ENCODE data around the gene VRTN.

VRTN gene

GRCh38 chr14:74364271-74364880 lies 16.1 kb downstream of the VRTN start:
- H3K4me3 ChIP-seq (ENCODE audit: low read depth, low read length) = no peak overlapping the region
- TF ChIP-seq MAX (IDR thresholded peaks at IDR 0.05; ENCODE audit: low read depth, low read length) (no peak), POLR2A (IDR thresholded peaks at IDR 0.05; ENCODE audit: extremely low read depth, insufficient read length) (no peak), MYC (IDR thresholded peaks at IDR 0.05; ENCODE audit: low read depth, low read length) (no peak), CTCF (IDR thresholded peaks at IDR 0.05; ENCODE audit: low read depth, low read length) (no peak)
- no peak for DNase-seq (ENCODE audit: low read depth)

GRCh38 chr14:74368026-74368425 lies 19.8 kb downstream of the VRTN start:
- no peak for DNase-seq (ENCODE audit: low read depth)
- no peak overlapping the region for H3K4me3 ChIP-seq (ENCODE audit: low read depth, low read length)
- TF ChIP-seq CTCF (IDR thresholded peaks at IDR 0.05; ENCODE audit: low read depth, low read length) (no peak), MAX (IDR thresholded peaks at IDR 0.05; ENCODE audit: low read depth, low read length) (no peak), MYC (IDR thresholded peaks at IDR 0.05; ENCODE audit: low read depth, low read length) (no peak), POLR2A (IDR thresholded peaks at IDR 0.05; ENCODE audit: extremely low read depth, insufficient read length) (no peak)

- TF ChIP-seq CTCF (IDR thresholded peaks at IDR 0.05; ENCODE audit: low read depth, low read length) (no peak), POLR2A (IDR thresholded peaks at IDR 0.05; ENCODE audit: extremely low read depth, insufficient read length) (no peak), MAX (IDR thresholded peaks at IDR 0.05; ENCODE audit: low read depth, low read length) (no peak), MYC (IDR thresholded peaks at IDR 0.05; ENCODE audit: low read depth, low read length) (no peak)
- no peak overlapping the region for H3K4me3 ChIP-seq (ENCODE audit: low read depth, low read length)
These were observed 20.2 kb downstream of the VRTN start for GRCh38 chr14:74368441-74368840.

GRCh38 chr14:74377976-74378690 lies 29.9 kb downstream of the VRTN start:
- DNase-seq (ENCODE audit: low read depth) = no peak

More at GRCh38 chr14:74368441-74368840, 20.2 kb downstream of the VRTN start:
- no peak for DNase-seq (ENCODE audit: low read depth)

GRCh38 chr14:74380172-74380571 lies 31.9 kb downstream of the VRTN start:
- TF ChIP-seq CTCF (IDR thresholded peaks at IDR 0.05; ENCODE audit: low read depth, low read length) (no peak), POLR2A (IDR thresholded peaks at IDR 0.05; ENCODE audit: extremely low read depth, insufficient read length) (no peak), MYC (IDR thresholded peaks at IDR 0.05; ENCODE audit: low read depth, low read length) (no peak), MAX (IDR thresholded peaks at IDR 0.05; ENCODE audit: low read depth, low read length) (no peak)
- no peak overlapping the region for H3K4me3 ChIP-seq (ENCODE audit: low read depth, low read length)
- DNase-seq (ENCODE audit: low read depth) = no peak

More at GRCh38 chr14:74377976-74378690, 29.9 kb downstream of the VRTN start:
- no peak for TF ChIP-seq MYC (IDR thresholded peaks at IDR 0.05; ENCODE audit: low read depth, low read length)
- TF ChIP-seq MAX (IDR thresholded peaks at IDR 0.05; ENCODE audit: low read depth, low read length) = no peak
- no peak for TF ChIP-seq CTCF (IDR thresholded peaks at IDR 0.05; ENCODE audit: low read depth, low read length)
- no peak for TF ChIP-seq POLR2A (IDR thresholded peaks at IDR 0.05; ENCODE audit: extremely low read depth, insufficient read length)
- H3K4me3 ChIP-seq (ENCODE audit: low read depth, low read length) = no peak overlapping the region
